ENCODE data around the gene GDPD3. TPM values are rescaled to one million over a fixed set of nuclear protein-coding genes. Genes with fewer than 3 reads are reported as not detected.

Gene GDPD3
- total and polyA plus RNA-seq, 9 donors: 2.6 to 7.5 (median 4.6) TPM

GRCh38 chr16:30144917-30145316 lies 31.6 kb upstream of the GDPD3 start:
- intact Hi-C loops (cut with DNase I): no loop called here
- DNase-seq: no peak
- no peak overlapping the region for H3K4me3 ChIP-seq

GRCh38 chr16:30144017-30144416 lies 30.7 kb upstream of the GDPD3 start:
- H3K4me1 ChIP-seq (ENCODE audit: insufficient read depth): no peaks in the 10 kb centered on the region
- H3K27ac ChIP-seq: no peak overlapping the region
- no peak overlapping the region for H3K4me3 ChIP-seq
- no peaks in the 10 kb centered on the region for H3K27me3 ChIP-seq
- DNase-seq: no peak
- TF ChIP-seq POLR2A (IDR thresholded peaks at IDR 0.05) (no peak), EP300 (IDR thresholded peaks at IDR 0.05) (no peak), CTCF (IDR thresholded peaks at IDR 0.05) (no peak)
- no peaks in the 10 kb centered on the region for H3K9me3 ChIP-seq
- intact Hi-C loops (cut with DNase I): no loop called here
- H3K36me3 ChIP-seq: no peaks in the 10 kb centered on the region

More at GRCh38 chr16:30144917-30145316, 31.6 kb upstream of the GDPD3 start:
- Histone ChIP-seq H3K9me3 (no peaks in the 10 kb centered on the region), H3K27ac (no peak overlapping the region), H3K27me3 (no peaks in the 10 kb centered on the region), H3K36me3 (no peaks in the 10 kb centered on the region), H3K4me1 (ENCODE audit: insufficient read depth) (no peaks in the 10 kb centered on the region)
- 42 to 52% (median 46%) methylated on average over 1 of the region's 1 CpG for WGBS, 3 donors
- no peak for TF ChIP-seq CTCF (IDR thresholded peaks at IDR 0.05)
- no peak for TF ChIP-seq EP300 (IDR thresholded peaks at IDR 0.05)
- TF ChIP-seq POLR2A (IDR thresholded peaks at IDR 0.05): no peak

- Histone ChIP-seq H3K4me1 (ENCODE audit: insufficient read depth) (no peaks in the 10 kb centered on the region), H3K27me3 (no peaks in the 10 kb centered on the region), H3K36me3 (no peaks in the 10 kb centered on the region), H3K4me3 (no peak overlapping the region), H3K27ac (no peak overlapping the region), H3K9me3 (no peaks in the 10 kb centered on the region)
- DNase-seq: no peak
- no peak for TF ChIP-seq POLR2A (IDR thresholded peaks at IDR 0.05)
- no peak for TF ChIP-seq CTCF (IDR thresholded peaks at IDR 0.05)
- TF ChIP-seq EP300 (IDR thresholded peaks at IDR 0.05): no peak
- intact Hi-C loops (cut with DNase I): no loop called here
- WGBS, 3 donors: 50 to 69% (median 61%) methylated on average over 2 of the region's 2 CpGs
Measured at GRCh38 chr16:30143347-30143702, 30.0 kb upstream of the GDPD3 start.

- H3K4me3 ChIP-seq: no peak overlapping the region
- H3K27me3 ChIP-seq: no peaks in the 10 kb centered on the region
- intact Hi-C loops (cut with DNase I): no loop called here
- WGBS, 3 donors: 75 to 79% (median 79%) methylated on average over 13 of the region's 13 CpGs
- H3K36me3 ChIP-seq: no peaks in the 10 kb centered on the region
- DNase-seq: no peak
- TF ChIP-seq POLR2A (IDR thresholded peaks at IDR 0.05): no peak
- no peak for TF ChIP-seq CTCF (IDR thresholded peaks at IDR 0.05)
- TF ChIP-seq EP300 (IDR thresholded peaks at IDR 0.05): no peak
- no peaks in the 10 kb centered on the region for H3K9me3 ChIP-seq
- no peaks in the 10 kb centered on the region for H3K4me1 ChIP-seq (ENCODE audit: insufficient read depth)
- no peak overlapping the region for H3K27ac ChIP-seq
Measured at GRCh38 chr16:30142672-30143346, 29.5 kb upstream of the GDPD3 start.

Data from ovary (tissue), 9 donors.